ENCODE results near the gene ROPN1L.

Gene ROPN1L

DNA sequence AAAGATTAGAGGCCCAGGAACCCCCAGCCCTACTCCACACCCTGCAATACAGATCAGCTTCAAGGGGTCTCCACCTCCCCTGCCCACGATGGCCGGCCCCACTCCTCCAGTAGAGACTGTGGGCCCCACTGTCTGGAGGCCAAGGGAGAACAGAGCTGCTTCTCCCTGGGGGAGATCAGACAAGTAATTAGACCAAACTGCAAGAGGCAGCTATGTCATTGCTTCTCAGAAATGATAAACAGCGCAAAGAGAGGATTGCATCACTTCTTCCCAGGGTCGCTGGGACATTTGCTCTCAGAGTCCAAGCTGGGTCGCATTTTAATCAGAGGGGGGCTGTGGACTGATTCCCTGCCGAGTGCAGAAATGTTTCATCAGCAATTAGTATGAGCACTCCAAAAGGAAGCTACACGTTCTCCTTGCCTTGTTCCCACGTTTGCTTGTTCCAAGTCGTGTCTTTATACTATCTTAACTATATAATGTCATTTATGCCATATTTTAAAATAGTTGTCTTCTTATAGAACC, 59.9 kb downstream of the ROPN1L start:
- no peak overlapping the region for H2AK5ac ChIP-seq (ENCODE audit: low read depth, low read length)
- no peak overlapping the region for H2BK5ac ChIP-seq (ENCODE audit: low read length)
- H4K91ac ChIP-seq (ENCODE audit: low read depth, low read length, poor library complexity), result no peak overlapping the region
- H3K79me1 ChIP-seq (ENCODE audit: low read depth, low read length), result no peaks in the 10 kb centered on the region
- H4K8ac ChIP-seq (ENCODE audit: low read depth, low read length), result no peak overlapping the region
- no peaks in the 10 kb centered on the region for H3K9me3 ChIP-seq (replicated peaks in 1 of 2; ENCODE audit: control insufficient read depth in 2 of 2, insufficient read depth in 1 of 2, low read depth in 1 of 2, low read length in 2 of 2)
- H3K18ac ChIP-seq (ENCODE audit: low read length), result peak overlapping the region; percentile 35
- H3K4me3 ChIP-seq (ENCODE audit: low read length in 2 of 2), result no peak overlapping the region
- H2BK120ac ChIP-seq (ENCODE audit: low read depth, low read length), result no peak overlapping the region
- no peak overlapping the region for H2BK12ac ChIP-seq (ENCODE audit: low read length)
- peak overlapping the region; percentile 23 for H2AFZ ChIP-seq (ENCODE audit: low read length)
- WGBS, 2 donors (ENCODE audit: extremely low coverage in 2 of 2, insufficient read length in 2 of 2, insufficient replicate concordance in 1 of 2), result no CpG with 5 or more reads among the region's 9 CpGs
- H3K14ac ChIP-seq (ENCODE audit: low read length), result no peak overlapping the region
- no peak overlapping the region for H3K9ac ChIP-seq (ENCODE audit: low read depth, low read length, poor library complexity)
- H3K4me2 ChIP-seq (ENCODE audit: insufficient read depth, low read length, poor library complexity, severe bottlenecking), result no peak overlapping the region
- no peaks in the 10 kb centered on the region for H3K36me3 ChIP-seq (replicated peaks in 1 of 2; ENCODE audit: control insufficient read depth in 2 of 2, insufficient read depth in 2 of 2, low read length in 2 of 2)
- DNase-seq (ENCODE audit: low spot score), result no peak
- H3K4me1 ChIP-seq (ENCODE audit: control insufficient read depth in 2 of 2, insufficient read depth in 1 of 2, low read depth in 1 of 2, low read length in 2 of 2), result peaks cover 5 to 8% of the 10 kb centered on the region in 2 donors
- H3K27ac ChIP-seq (replicated peaks; ENCODE audit: low read length), result no peak overlapping the region
- no peak overlapping the region for H3K4ac ChIP-seq (ENCODE audit: low read length)
- no peak overlapping the region for H2BK15ac ChIP-seq (ENCODE audit: low read length)
- H3K27me3 ChIP-seq (ENCODE audit: control insufficient read depth in 3 of 3, insufficient read depth in 3 of 3, low read depth in 1 of 3, low read length in 3 of 3), result peaks cover 0 to 8% (median 0%) of the 10 kb centered on the region in 3 experiments
- H3K23ac ChIP-seq (ENCODE audit: low read depth, low read length, poor library complexity), result no peak overlapping the region

- Histone ChIP-seq H3K14ac (ENCODE audit: low read length) (no peak overlapping the region), H3K4me2 (ENCODE audit: insufficient read depth, low read length, poor library complexity, severe bottlenecking) (no peak overlapping the region), H3K27me3 (ENCODE audit: control insufficient read depth in 3 of 3, insufficient read depth in 3 of 3, low read depth in 1 of 3, low read length in 3 of 3) (peaks cover 0 to 8% (median 0%) of the 10 kb centered on the region in 3 experiments), H3K23ac (ENCODE audit: low read depth, low read length, poor library complexity) (peak overlapping the region; percentile 50), H4K8ac (ENCODE audit: low read depth, low read length) (no peak overlapping the region), H3K4me3 (ENCODE audit: low read length in 2 of 2) (no peak overlapping the region), H3K9ac (ENCODE audit: low read depth, low read length, poor library complexity) (no peak overlapping the region), H3K9me3 (replicated peaks in 1 of 2; ENCODE audit: control insufficient read depth in 2 of 2, insufficient read depth in 1 of 2, low read depth in 1 of 2, low read length in 2 of 2) (no peaks in the 10 kb centered on the region), H2BK15ac (ENCODE audit: low read length) (peak overlapping the region; percentile 54), H2BK5ac (ENCODE audit: low read length) (no peak overlapping the region), H3K79me1 (ENCODE audit: low read depth, low read length) (no peaks in the 10 kb centered on the region), H2BK120ac (ENCODE audit: low read depth, low read length) (no peak overlapping the region), H2BK12ac (ENCODE audit: low read length) (no peak overlapping the region), H3K27ac (replicated peaks; ENCODE audit: low read length) (no peak overlapping the region), H3K18ac (ENCODE audit: low read length) (no peak overlapping the region), H3K36me3 (replicated peaks in 1 of 2; ENCODE audit: control insufficient read depth in 2 of 2, insufficient read depth in 2 of 2, low read length in 2 of 2) (no peaks in the 10 kb centered on the region), H3K4me1 (ENCODE audit: control insufficient read depth in 2 of 2, insufficient read depth in 1 of 2, low read depth in 1 of 2, low read length in 2 of 2) (peaks cover 5 to 8% of the 10 kb centered on the region in 2 donors), H3K4ac (ENCODE audit: low read length) (no peak overlapping the region), H4K91ac (ENCODE audit: low read depth, low read length, poor library complexity) (no peak overlapping the region), H2AK5ac (ENCODE audit: low read depth, low read length) (peak overlapping the region; percentile 42), H2AFZ (ENCODE audit: low read length) (no peak overlapping the region)
- no CpG with 5 or more reads among the region's 8 CpGs for WGBS, 2 donors (ENCODE audit: extremely low coverage in 2 of 2, insufficient read length in 2 of 2, insufficient replicate concordance in 1 of 2)
- DNase-seq (ENCODE audit: low spot score), result no peak
Observed at GRCh38 chr5:10502130-10502529, 60.5 kb downstream of the ROPN1L start.

GRCh38 chr5:10502578-10502977, 60.9 kb downstream of the ROPN1L start:
- H3K36me3 ChIP-seq (replicated peaks in 1 of 2; ENCODE audit: control insufficient read depth in 2 of 2, insufficient read depth in 2 of 2, low read length in 2 of 2), result no peaks in the 10 kb centered on the region
- no peaks in the 10 kb centered on the region for H3K9me3 ChIP-seq (replicated peaks in 1 of 2; ENCODE audit: control insufficient read depth in 2 of 2, insufficient read depth in 1 of 2, low read depth in 1 of 2, low read length in 2 of 2)
- H3K18ac ChIP-seq (ENCODE audit: low read length), result peak overlapping the region; percentile 38
- no peak for DNase-seq (ENCODE audit: low spot score)
- H2AK5ac ChIP-seq (ENCODE audit: low read depth, low read length), result peak overlapping the region; percentile 49
- H4K8ac ChIP-seq (ENCODE audit: low read depth, low read length), result no peak overlapping the region
- no peak overlapping the region for H2BK12ac ChIP-seq (ENCODE audit: low read length)
- H3K14ac ChIP-seq (ENCODE audit: low read length), result no peak overlapping the region
- H2BK120ac ChIP-seq (ENCODE audit: low read depth, low read length), result no peak overlapping the region
- no peak overlapping the region for H3K9ac ChIP-seq (ENCODE audit: low read depth, low read length, poor library complexity)
- no peak overlapping the region for H4K91ac ChIP-seq (ENCODE audit: low read depth, low read length, poor library complexity)
- no peak overlapping the region for H3K27ac ChIP-seq (replicated peaks; ENCODE audit: low read length)
- H2BK15ac ChIP-seq (ENCODE audit: low read length), result peak overlapping the region; percentile 54
- peak overlapping the region; percentile 60 for H3K23ac ChIP-seq (ENCODE audit: low read depth, low read length, poor library complexity)
- H3K4ac ChIP-seq (ENCODE audit: low read length), result no peak overlapping the region
- no peak overlapping the region for H2BK5ac ChIP-seq (ENCODE audit: low read length)
- peaks cover 0 to 8% (median 0%) of the 10 kb centered on the region in 3 experiments for H3K27me3 ChIP-seq (ENCODE audit: control insufficient read depth in 3 of 3, insufficient read depth in 3 of 3, low read depth in 1 of 3, low read length in 3 of 3)
- H3K4me2 ChIP-seq (ENCODE audit: insufficient read depth, low read length, poor library complexity, severe bottlenecking), result no peak overlapping the region
- H3K79me1 ChIP-seq (ENCODE audit: low read depth, low read length), result no peaks in the 10 kb centered on the region
- no CpG with 5 or more reads among the region's 10 CpGs for WGBS, 2 donors (ENCODE audit: extremely low coverage in 2 of 2, insufficient read length in 2 of 2, insufficient replicate concordance in 1 of 2)
- H3K4me3 ChIP-seq (ENCODE audit: low read length in 2 of 2), result no peak overlapping the region
- no peak overlapping the region for H2AFZ ChIP-seq (ENCODE audit: low read length)
- H3K4me1 ChIP-seq (ENCODE audit: control insufficient read depth in 2 of 2, insufficient read depth in 1 of 2, low read depth in 1 of 2, low read length in 2 of 2), result peaks cover 5 to 8% of the 10 kb centered on the region in 2 donors

DNA sequence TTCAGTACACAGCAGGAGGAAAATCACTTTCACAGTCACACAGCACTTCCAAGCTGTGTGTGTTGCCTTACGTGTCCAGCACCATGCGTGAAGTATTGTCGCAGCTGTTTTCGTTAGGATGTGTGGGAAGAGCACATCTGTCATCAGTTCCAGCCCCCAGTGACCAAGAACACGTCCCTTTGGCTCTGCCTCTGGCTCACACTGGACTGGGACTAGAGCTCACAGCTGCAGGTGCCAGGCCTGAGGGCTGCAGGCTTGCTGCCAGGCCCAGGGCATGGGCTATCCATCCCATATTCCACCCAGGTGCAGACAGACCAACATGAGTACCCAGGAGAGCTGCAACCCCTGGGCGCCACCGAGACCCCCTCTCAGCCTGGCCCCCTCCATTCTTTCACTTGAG, 61.6 kb downstream of the ROPN1L start:
- no peak overlapping the region for H3K14ac ChIP-seq (ENCODE audit: low read length)
- H4K91ac ChIP-seq (ENCODE audit: low read depth, low read length, poor library complexity), result no peak overlapping the region
- no peak overlapping the region for H3K27ac ChIP-seq (replicated peaks; ENCODE audit: low read length)
- H3K4ac ChIP-seq (ENCODE audit: low read length), result no peak overlapping the region
- no peak overlapping the region for H2BK15ac ChIP-seq (ENCODE audit: low read length)
- H3K9me3 ChIP-seq (replicated peaks in 1 of 2; ENCODE audit: control insufficient read depth in 2 of 2, insufficient read depth in 1 of 2, low read depth in 1 of 2, low read length in 2 of 2), result no peaks in the 10 kb centered on the region
- H2AK5ac ChIP-seq (ENCODE audit: low read depth, low read length), result no peak overlapping the region
- WGBS, 2 donors (ENCODE audit: extremely low coverage in 2 of 2, insufficient read length in 2 of 2, insufficient replicate concordance in 1 of 2), result no CpG with 5 or more reads among the region's 7 CpGs
- H2BK12ac ChIP-seq (ENCODE audit: low read length), result no peak overlapping the region
- DNase-seq (ENCODE audit: low spot score), result no peak
- H3K23ac ChIP-seq (ENCODE audit: low read depth, low read length, poor library complexity), result no peak overlapping the region
- peaks cover 0 to 8% (median 0%) of the 10 kb centered on the region in 3 experiments for H3K27me3 ChIP-seq (ENCODE audit: control insufficient read depth in 3 of 3, insufficient read depth in 3 of 3, low read depth in 1 of 3, low read length in 3 of 3)
- no peak overlapping the region for H3K4me2 ChIP-seq (ENCODE audit: insufficient read depth, low read length, poor library complexity, severe bottlenecking)
- no peak overlapping the region for H4K8ac ChIP-seq (ENCODE audit: low read depth, low read length)
- H3K79me1 ChIP-seq (ENCODE audit: low read depth, low read length), result no peaks in the 10 kb centered on the region
- no peak overlapping the region for H3K9ac ChIP-seq (ENCODE audit: low read depth, low read length, poor library complexity)
- no peak overlapping the region for H2BK120ac ChIP-seq (ENCODE audit: low read depth, low read length)
- H3K36me3 ChIP-seq (replicated peaks in 1 of 2; ENCODE audit: control insufficient read depth in 2 of 2, insufficient read depth in 2 of 2, low read length in 2 of 2), result no peaks in the 10 kb centered on the region
- peaks cover 5 to 8% of the 10 kb centered on the region in 2 donors for H3K4me1 ChIP-seq (ENCODE audit: control insufficient read depth in 2 of 2, insufficient read depth in 1 of 2, low read depth in 1 of 2, low read length in 2 of 2)
- H2BK5ac ChIP-seq (ENCODE audit: low read length), result no peak overlapping the region
- peak overlapping the region; percentile 77 for H3K18ac ChIP-seq (ENCODE audit: low read length)
- H3K4me3 ChIP-seq (ENCODE audit: low read length in 2 of 2), result no peak overlapping the region
- no peak overlapping the region for H2AFZ ChIP-seq (ENCODE audit: low read length)
